GM21576 (cell line): Measurements from ENCODE around the gene CACNA2D4.
"Not testable (repeated sequence)": the region's sequence is repeated elsewhere in the genome, so short reads cannot be mapped to it uniquely, and the experiment has no call there.

Source experiments
- ATAC-seq: cut with Tn5 transposase; IDR thresholded peaks from one replicate; pipeline ENCODE4 v1.9.1; 2021; ENCODE audit warnings: mild to moderate bottlenecking, moderate library complexity; ENCODE audit not compliant: unreplicated experiment

Gene CACNA2D4

DNA sequence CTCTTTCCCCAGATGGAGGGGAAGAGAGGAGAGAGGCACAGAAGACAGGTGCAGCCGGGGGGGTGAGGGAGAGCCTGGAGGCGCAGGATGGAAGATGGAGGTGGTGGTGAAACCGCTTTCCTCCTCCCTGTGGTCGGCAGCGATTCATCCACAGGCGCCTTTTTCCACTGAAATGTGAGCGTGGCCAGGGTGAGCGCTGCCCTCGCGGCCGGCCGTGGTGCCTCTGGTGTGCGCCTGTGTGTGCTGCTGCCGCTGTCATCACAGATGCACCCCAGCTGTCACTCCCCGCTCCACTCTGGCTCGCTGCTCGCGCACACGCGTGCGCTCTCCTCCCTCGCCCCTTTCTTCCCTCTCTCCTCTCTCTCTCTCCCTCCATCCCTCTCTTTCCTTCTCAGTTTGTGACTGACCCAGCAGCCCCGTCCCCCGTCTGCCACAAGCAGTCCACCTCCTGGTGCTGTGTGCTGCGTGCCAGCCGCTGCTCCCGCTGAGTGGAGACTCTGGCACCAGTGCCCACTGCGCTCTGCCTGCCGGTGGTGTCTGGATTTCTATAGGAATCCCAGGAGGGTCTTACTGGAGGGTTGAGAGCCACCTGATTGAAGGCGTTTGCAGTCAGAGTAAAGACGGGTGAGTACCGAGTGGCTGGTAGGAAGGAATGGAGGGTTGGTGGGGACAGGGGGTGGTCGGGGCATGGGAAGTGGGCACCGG is 98.1 kb downstream of the CACNA2D4 start, which contains the start of gene LRTM2:
Gene LRTM2, plus strand, starts transcription at position 375 of the 705 bp plus-strand sequence. CDS start 7,584 bp downstream, outside the sequence.
- no peak for ATAC-seq

- ATAC-seq, result no peak
Observed at GRCh38 chr12:1819571-1819970, 98.9 kb downstream of the CACNA2D4 start.

- ATAC-seq, result no peak
Observed at GRCh38 chr12:1819050-1819449, 99.4 kb downstream of the CACNA2D4 start.

DNA sequence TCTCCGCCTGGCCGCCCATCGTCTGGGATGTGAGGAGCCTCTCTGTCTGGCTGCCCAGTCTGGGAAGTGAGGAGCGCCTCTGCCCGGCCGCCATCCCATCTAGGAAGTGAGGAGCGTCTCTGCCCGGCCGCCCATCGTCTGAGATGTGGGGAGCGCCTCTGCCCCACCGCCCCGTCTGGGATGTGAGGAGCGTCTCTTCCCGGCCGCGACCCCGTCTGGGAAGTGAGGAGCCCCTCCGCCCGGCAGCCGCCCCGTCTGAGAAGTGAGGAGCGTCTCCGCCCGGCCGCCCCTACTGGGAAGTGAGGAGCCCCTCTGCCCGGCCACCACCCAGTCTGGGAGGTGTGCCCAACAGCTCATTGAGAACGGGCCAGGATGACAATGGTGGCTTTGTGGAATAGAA is 100.5 kb downstream of the CACNA2D4 start:
- not testable (repeated sequence) for ATAC-seq

DNA sequence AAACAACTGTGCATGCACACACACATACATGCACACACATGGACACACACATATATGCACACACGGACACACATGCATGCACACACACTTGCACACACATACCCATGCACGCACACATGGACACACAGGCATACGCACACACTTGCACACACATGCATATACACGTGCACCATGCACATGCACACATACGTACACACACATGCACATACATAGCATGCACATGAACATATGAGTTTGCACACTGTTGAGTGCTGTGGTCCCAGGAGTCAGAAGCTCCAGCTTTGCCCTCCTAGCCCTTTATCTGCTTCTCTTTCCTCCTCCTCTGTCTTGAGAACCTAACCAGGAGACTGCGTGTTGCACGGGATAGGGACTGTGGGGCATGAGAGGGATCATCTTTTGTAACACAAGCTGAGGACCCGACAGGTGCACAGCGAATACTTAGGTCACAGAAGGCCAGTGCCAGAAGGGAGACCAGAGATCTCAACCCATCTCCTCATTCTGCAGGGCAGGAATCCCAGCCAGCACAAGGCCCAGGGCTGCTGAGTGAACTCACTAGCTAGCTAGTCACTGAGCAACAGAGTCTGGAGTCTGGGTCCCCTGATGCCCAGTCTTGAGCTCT is 101.6 kb downstream of the CACNA2D4 start:
- ATAC-seq, result no peak

GRCh38 chr12:1815814-1816729 is 102.4 kb downstream of the CACNA2D4 start:
- ATAC-seq, result no peak

- ATAC-seq, result no peak
Observed at GRCh38 chr12:1815108-1815507, 103.3 kb downstream of the CACNA2D4 start.

- no peak for ATAC-seq
Observed at GRCh38 chr12:1814266-1814665, 104.2 kb downstream of the CACNA2D4 start.

- ATAC-seq, result no peak
Observed at GRCh38 chr12:1812650-1813302, 105.7 kb downstream of the CACNA2D4 start.

DNA sequence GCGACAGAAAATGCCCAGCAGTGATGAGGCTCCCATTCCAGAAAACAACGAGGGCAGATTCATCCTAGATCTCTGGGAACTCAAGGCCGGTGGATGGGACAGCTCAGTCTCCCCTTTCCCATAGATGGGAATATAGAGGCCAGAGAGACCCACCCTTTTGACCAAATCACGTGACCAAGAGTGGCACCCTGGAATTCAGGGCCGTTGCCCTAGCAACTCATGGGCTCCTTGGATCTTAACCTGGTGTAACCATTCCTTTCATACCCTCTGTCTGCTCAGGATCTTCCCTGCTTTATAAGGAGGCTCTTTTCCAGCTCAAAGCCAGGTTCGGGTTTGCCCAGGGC is 106.5 kb downstream of the CACNA2D4 start:
- ATAC-seq, result no peak

DNA sequence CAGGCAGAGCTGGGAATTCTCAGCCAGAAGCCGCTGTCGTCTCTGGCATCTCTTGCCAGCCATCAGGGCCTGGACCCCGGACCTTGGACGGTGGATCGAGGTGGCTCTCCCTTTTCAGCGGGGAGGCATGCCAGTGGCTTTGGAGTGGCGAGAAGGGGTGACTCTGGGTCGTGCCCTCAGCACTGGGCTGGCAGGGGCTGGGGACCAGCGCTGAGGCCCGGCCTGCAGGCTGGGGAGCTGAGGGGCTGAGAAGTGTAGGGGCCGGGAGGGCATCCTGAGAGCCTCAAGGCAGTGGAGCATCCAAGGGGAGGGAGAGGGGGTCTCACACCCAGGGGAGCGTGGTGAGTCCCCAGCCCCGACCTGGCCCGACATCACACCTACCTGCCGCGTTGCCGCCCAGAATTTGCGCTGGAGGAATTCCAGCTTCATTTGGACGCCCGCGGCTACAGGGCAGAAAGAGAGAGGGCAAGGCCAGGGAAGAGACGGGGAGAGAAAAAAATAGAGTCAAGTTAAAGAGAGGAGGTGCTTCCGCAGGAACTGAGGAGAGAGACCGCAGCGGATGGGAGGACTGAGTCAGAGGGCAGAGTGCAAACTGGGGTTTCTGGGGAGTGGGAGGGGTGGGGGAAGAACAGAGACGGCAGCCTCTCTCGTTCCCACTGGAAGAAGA is 107.0 kb downstream of the CACNA2D4 start:
- no peak for ATAC-seq

GRCh38 chr12:1810931-1811280 is 107.5 kb downstream of the CACNA2D4 start:
- ATAC-seq, result no peak

GRCh38 chr12:1810201-1810930 is 108.1 kb downstream of the CACNA2D4 start:
- ATAC-seq, result no peak

GRCh38 chr12:1809591-1810190 is 108.8 kb downstream of the CACNA2D4 start:
- no peak for ATAC-seq

DNA sequence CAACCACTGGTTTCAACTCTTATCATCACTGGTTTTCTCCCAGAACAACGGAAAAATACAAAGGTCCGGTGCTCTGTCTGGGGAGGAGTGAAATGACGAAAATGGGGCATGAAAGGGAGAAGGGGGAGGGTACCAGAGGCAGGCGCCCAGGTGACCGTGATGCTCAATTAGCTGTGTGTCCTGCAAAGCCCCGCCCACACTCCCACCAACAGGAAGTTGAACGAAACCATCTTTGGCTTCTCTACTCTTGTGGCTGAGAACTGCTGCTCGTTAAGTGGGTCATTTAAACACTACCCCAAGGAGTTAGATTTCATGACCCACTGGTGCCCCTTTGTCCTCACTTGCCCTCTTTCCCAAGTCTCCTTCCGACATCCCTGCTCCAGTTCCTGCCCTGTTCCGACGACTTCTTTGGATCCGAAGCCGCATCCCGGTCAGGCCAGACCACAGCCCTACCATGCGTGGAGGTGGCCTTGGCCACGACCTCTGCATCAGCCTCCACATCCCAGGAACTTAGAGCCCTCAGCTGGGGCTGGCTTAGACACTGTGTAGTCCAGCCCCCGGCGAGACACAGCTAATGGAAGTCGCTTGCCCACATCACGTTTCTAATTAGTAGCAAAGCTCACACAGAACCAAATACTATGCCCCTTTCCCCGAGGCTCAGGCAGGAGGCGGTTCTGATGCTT is 109.5 kb downstream of the CACNA2D4 start:
- no peak for ATAC-seq

DNA sequence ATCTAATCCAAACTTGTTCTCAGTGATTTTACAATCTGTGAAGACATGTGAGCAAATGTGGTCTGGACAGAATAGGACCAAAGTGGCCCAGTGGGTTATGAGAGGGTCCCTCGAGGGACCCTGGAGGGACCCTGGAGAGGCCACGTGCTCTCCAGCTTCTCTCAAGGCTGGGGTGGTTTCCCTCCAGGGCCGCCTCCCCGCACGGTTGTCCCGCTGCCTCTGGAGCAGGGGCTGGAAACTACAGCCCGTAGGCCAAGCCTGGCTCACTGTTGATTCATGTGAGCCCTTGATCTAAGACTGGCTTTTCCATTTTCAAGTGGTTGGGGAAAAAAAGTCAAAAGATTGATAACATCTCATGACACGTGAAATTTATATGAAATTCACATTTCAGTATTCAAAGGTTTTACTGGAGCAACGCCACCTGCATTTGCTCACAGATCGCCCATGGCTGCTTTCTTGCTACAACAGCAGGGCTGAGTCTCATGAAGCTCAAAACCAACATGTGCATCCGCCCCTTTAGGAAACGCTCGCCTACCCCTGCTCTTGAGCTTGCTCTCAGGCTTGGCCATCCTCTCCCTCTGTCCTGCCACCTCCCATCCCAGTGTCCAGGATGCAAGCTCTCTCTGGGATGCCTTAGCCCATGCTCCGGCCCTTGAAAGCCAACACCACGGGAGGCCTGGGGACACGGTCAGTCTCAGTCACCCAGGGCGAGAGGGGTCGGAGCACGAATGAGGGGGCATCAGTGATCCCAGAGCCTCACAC is 110.2 kb downstream of the CACNA2D4 start:
- ATAC-seq, result no peak

GRCh38 chr12:1807087-1807860 is 111.2 kb downstream of the CACNA2D4 start:
- ATAC-seq, result no peak
